CD4-positive, alpha-beta T cell treated with Interleukin-10 for 1 hour (primary cell): Measurements from ENCODE around the gene SLC25A5.
"Not testable (repeated sequence)": the region's sequence is repeated elsewhere in the genome, so short reads cannot be mapped to it uniquely, and the experiment has no call there.

ENCODE experiments used
- DNase-seq: peaks from one replicate; pipeline ENCODE4 v3.0.0-alpha.2; 2020

Gene SLC25A5

GRCh38 chrX:119478504-119478903 lies 10.3 kb downstream of the SLC25A5 start:
- DNase-seq: no peak

- no peak for DNase-seq
Observed at GRCh38 chrX:119479845-119480244, 11.6 kb downstream of the SLC25A5 start.

GRCh38 chrX:119481323-119481801 lies 13.1 kb downstream of the SLC25A5 start:
- DNase-seq: no peak

GRCh38 chrX:119482041-119482440 lies 13.8 kb downstream of the SLC25A5 start:
- no peak for DNase-seq

GRCh38 chrX:119482481-119483480 lies 14.5 kb downstream of the SLC25A5 start:
- DNase-seq: peak; percentile 68

- DNase-seq: no peak
Observed at GRCh38 chrX:119486745-119487144, 18.5 kb downstream of the SLC25A5 start.

GRCh38 chrX:119487766-119488165 lies 19.5 kb downstream of the SLC25A5 start:
- not testable (repeated sequence) for DNase-seq

GRCh38 chrX:119488749-119489148 lies 20.5 kb downstream of the SLC25A5 start:
- DNase-seq: peak; percentile 55

GRCh38 chrX:119489212-119490074 lies 21.2 kb downstream of the SLC25A5 start:
- no peak for DNase-seq

GRCh38 chrX:119492463-119492862 lies 24.2 kb downstream of the SLC25A5 start:
- no peak for DNase-seq

- DNase-seq: not testable (repeated sequence)
Observed at GRCh38 chrX:119493851-119494495, 25.7 kb downstream of the SLC25A5 start.

- peak; percentile 5 for DNase-seq
Observed at GRCh38 chrX:119495734-119496726, 27.8 kb downstream of the SLC25A5 start.

GRCh38 chrX:119497185-119497584 lies 28.9 kb downstream of the SLC25A5 start:
- DNase-seq: no peak

GRCh38 chrX:119500061-119500800 lies 32.0 kb downstream of the SLC25A5 start:
- no peak for DNase-seq

GRCh38 chrX:119501511-119502148 lies 33.4 kb downstream of the SLC25A5 start:
- DNase-seq: no peak

- DNase-seq: peak; percentile 48
Observed at GRCh38 chrX:119502727-119503483, 34.7 kb downstream of the SLC25A5 start.

GRCh38 chrX:119503484-119503861 lies 35.2 kb downstream of the SLC25A5 start:
- no peak for DNase-seq

- DNase-seq: not testable (repeated sequence)
Observed at GRCh38 chrX:119505145-119505544, 36.9 kb downstream of the SLC25A5 start.

- DNase-seq: no peak
Observed at GRCh38 chrX:119505945-119506344, 37.7 kb downstream of the SLC25A5 start.
